Activated CD4-positive, alpha-beta T cell treated with anti-CD3 and anti-CD28 coated beads, Interleukin-2, amount 50 U/mL, for 24 hours (primary cell): ENCODE data around the gene EDIL3.

Experiments
- DNase-seq, 2 donors: peaks; one replicate each; pipeline ENCODE4 v3.0.0-alpha.2; 2020; ENCODE audit warnings: low read depth in 1 of 2, low spot score in 1 of 2

The EDIL3 gene

DNA sequence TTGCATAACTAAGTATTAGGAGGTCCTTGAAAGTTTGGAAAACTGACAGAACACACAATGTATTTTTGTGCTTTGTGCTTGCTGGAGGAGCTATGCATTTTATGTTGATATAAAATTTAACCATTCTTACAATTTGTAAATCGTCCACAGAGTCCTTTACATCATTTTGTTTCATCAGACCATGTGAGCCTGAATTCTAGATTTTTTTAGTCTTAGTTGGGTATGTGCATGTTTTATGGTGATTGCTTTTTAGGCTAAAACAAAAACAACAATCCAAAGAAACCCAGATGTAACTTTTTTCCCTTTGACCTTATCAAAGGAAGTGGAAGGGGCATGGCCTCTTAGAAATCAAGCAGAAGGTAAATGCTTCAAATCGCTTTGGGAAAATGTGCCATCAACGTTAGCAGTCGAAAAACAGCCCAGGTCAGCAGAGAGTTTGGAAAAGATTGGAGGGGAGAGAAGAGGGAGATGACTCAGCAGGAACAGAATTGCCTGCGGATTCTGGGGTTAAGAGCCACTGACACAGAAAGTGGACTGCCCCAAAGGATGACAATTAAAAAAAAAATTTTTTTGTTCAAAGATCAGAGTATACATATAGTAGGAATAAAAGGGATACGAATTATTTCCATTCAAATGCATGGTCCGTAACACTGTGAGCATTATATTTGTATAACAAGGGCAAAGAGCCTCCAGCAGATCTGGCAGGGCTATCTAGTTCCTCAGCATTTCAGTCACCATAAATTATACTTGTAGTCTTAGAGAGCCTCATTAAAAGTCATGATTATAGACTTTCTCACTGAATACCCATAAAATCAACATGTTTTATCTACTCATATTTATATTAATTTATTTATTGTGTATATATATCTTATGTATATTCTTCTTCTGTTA is 410.5 kb downstream of the EDIL3 start:
- DNase-seq: no peak

DNA sequence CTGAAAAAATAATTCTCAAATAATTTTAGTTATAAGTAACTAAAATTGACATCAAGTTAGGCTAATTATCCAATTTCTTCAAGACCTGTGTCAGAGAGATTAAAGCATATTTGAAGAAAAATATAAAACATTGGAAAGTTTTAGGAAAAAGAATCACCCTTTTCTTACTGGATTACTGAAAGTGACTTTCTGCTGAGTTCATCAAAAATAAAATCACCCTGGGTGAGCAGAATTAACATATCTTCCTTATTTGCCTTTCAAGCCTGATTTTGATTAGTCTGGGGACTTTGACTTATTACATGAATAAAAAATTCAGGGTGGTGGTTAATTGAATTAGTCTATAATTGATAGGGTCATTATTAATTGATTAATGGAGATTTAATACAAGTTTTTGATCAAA is 411.8 kb downstream of the EDIL3 start:
- no peak for DNase-seq

DNA sequence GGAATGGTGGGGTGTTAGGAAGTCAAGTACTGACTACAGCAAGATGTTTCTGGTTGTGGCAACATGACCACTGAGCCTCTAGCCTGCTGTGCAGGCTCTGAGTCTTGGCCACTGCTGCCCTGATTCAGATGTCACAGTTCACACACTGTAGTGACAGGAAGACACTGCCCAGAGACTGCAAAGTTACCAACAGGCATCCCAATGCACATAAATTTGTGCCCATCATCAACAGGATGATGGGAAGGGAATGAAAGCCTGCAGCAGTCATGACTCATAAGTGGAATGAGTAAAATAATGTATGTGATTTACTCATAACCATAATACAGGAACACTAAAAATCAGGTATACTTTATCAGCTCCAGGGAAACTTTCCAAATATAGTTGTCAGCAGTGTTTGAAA is 412.4 kb downstream of the EDIL3 start:
- no peak for DNase-seq

DNA sequence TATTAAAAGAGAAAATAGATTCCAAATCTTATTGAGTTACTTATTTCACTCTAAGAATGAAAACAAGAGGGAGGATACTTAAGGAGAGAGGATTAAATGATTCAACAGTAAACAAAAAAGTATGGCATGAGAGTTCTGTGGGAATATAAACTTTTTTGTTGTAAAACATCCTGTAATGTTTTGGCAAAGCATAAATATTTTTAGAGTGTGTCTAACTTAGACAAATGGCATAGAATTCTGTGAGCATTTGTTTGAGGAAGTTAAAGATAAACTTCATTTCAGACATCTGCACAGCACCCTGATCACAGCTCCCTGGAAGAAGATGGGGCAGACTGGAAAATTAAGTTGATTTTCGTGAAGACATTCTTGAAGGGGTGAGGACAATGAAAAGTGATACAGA is 417.3 kb downstream of the EDIL3 start:
- no peak for DNase-seq

DNA sequence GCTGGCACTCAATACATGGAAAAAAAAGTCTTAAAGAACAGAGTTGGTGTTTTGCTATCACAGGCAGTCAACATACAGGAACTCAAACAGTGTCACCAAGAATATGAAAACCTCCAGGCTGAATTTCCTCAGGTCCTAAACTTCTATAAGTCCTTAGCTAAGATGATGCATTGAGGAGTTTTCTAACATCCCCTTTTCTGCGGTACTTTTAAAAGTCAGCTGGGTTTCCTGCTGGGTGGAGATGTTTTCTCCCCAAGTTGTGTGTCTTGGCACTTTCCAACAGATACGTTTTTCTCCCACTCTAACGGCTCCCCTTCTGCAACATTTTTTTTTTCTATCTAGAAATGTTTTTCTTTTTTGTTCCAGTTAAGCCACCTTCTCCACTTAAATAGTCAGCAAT is 419.2 kb downstream of the EDIL3 start:
- no peak for DNase-seq

DNA sequence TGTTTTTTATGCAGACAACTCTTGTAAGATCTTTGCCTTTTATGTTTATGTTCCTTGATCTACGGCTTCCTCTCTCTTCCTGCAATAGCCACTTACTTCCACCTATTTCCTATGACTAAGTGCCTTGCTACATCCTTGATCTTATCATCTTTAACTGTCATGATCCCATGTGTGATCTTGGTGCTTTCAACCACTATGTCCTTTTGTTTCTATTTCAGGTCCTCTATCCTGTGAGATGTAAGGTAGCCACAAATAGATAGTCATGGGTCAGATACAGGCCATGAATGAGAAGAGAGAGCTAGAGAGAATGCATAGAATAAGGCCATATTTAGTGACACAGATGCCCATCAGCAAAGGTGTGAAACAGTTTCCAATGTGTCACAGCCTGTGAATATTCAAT is 420.4 kb downstream of the EDIL3 start:
- no peak for DNase-seq

DNA sequence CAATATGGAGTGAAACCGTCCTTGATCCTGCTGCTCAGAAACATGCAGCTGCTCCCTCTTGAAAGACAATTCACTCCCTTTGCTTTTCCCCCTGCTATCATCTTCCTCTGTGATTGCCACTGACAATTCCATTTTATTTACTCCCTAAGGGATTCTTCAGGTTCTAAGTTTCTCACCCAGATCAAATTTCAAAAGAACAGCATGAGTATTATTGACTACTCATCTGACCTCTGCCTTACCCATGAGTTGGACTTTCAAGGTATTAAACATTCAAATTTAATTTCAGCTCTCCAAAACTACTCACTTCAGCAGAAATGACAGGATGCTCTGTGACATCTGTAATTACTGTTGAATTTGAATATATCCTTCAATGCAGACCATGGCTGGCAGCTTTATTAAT is 427.5 kb downstream of the EDIL3 start:
- DNase-seq: no peak

DNA sequence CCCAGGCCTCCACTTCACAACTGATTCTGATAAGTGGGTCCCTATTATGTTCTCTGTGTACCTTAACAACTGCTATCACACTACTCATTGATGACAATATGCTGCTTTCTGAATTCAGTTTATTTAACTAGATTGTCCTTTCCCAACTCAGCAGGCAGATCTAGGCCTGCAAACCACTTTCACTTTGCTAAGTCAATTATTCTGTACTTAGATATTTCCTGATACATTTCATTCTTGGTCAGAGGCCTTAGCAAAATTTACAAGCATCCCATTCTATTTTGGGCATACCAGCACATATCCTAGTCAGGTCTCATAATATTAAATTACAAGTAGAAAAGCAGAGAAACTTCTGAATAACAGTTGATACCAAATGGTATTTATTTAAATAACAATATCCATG is 428.3 kb downstream of the EDIL3 start:
- no peak for DNase-seq

DNA sequence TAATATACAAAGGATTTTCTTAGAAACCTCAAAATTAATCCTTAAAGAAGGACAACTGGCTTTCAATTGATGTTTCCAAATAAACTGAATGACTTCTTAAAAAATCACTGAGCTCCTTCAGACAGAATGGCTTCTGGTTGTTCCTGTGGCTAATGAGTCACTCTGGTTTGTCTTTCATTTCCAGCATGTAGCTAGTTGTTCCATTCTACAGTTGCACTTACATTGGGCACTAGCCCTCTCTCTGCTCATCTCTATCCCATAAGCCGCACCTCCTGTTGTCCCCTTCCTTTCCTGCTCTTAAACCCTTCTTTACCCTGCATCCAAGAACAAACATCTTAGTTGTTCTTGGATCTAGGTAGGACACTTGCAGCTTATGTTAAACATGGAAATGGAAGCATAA is 428.8 kb downstream of the EDIL3 start:
- no peak for DNase-seq

DNA sequence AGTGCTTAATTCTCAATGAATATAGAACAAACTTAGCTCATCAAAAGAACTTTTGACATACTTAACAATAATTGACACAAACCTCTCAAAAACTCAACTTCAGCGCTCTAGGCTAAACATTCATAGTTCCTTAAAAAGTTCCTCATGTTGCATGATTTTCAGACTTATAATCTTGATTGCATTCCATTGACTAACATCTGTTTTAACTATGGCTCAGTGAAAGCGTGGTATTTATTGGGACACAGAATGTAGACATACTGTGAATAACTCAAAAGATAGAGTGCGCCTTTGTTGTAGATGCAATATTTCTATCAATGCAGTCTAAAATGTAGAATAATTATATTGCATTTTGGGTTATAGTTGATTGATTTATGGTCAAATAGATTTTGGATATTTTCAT is 436.9 kb downstream of the EDIL3 start:
- DNase-seq: no peak

DNA sequence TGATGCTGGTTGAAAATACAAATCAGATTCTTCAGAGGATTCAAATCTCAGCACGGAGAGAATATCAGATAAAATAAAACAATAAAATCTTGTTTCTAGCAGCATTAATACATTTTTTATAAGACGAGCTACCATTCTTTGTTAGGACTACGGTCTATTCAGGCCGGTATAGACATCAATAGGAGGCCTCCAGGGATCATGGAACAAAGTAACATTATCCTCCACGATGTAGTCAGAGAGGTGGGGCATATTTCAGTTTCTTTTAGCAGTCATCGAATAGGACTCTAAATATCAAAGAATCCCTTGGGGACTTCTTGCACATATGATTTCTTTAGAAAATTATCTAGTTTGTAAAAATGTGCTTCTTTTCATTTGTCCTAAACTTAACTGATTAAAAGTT is 438.2 kb downstream of the EDIL3 start:
- DNase-seq: no peak

DNA sequence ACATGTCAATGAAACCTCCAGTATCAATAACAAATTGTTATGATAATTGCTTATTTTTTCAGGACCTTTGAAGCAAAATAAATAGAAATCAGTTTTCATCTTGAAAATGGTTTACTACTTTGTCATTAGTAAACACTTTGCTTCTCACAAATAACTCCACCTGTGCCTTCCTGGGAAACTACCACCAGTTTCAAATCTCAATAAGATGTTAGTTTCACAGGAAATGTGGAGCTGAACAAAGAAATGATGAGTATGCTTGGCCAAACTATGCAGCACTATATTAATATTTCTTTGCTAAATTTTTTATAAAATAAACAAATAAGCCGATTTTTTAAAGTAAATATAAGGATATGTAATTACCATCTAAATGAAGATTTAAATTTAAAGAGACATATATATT is 442.5 kb downstream of the EDIL3 start:
- no peak for DNase-seq

DNA sequence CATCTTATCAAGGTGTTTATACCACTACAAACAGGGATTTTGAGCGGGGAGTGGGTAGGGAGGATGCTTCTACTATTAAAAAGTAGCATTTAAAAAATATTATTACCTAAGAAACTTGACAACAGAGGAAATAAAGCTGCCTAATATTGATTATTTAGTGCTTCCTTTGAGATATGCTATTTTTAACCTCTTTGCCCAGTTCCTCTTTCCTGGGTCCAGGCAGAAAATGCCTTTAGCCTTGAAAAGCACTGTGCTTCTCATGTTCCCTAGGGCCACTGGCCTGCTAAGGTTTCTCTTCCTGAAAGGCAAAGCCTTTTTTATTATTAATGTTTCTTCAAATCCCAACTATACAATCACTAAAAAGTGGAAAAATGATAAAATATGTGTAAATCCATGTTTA is 446.8 kb downstream of the EDIL3 start:
- no peak for DNase-seq

DNA sequence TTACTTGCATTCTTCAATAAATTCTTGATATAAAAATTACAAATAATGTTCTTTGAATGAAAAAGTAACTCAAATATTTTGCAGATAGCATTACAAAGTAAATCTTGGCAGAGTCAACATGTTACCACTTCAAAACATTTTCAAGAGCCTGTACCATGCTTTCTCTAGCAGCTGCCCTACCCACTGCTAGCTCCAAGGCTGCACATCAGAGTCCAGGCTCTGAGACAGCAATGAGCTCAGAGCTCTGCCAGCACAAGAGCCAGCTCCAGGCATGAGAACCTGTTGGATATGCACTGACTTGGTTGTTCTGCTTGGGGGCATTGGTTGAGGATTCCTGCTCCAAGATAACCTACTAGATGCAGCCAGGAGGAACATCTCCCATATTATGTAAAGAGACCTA is 452.7 kb downstream of the EDIL3 start:
- no peak for DNase-seq

DNA sequence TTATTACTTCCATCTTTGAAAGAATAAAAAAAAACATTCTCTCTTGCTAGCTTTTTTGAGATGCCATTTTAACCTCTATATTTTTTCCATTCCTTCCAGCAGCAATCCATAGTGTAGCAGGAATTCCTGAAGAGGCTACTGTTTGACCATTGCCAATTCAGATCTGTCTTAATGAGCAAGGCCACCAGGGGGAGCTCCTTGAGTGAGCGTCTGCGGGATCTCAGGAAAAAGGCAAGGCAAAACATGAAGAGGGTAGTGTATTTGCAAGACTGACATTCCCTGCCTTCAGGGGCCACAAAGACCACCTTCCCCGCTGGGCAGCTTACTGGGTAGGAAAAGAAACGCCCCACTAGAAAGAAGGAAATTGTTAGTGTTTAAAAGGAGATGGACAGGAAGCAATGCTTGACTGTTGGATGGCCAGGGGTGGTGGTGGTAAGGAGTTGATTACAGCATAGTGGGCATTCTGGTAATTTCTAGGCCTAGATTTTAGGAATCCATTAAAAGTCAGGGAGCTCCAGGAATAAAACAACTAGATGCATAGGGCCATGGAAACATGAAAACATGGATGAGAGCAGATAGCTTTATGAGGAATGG is 457.4 kb downstream of the EDIL3 start:
- peak; percentile 6 to 11 for DNase-seq

DNA sequence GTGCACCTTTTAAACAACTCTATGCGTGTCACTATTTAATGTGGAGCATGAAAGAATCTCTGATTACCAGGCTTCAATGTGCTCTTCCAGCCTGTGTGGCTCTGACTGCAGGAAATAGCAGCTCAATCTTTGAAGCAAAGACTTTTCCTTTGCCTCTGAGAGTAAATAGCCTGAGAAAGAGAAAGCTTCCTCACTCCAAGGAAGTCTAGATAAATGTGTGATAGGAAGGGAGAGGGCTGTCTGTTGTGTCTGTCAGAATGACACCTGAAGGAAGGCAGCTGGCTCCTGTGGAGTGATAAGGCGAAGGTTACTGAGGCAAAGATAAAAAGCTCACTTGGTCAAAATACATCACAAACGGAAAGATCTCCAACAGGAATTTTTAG is 458.7 kb downstream of the EDIL3 start:
- DNase-seq: no peak

DNA sequence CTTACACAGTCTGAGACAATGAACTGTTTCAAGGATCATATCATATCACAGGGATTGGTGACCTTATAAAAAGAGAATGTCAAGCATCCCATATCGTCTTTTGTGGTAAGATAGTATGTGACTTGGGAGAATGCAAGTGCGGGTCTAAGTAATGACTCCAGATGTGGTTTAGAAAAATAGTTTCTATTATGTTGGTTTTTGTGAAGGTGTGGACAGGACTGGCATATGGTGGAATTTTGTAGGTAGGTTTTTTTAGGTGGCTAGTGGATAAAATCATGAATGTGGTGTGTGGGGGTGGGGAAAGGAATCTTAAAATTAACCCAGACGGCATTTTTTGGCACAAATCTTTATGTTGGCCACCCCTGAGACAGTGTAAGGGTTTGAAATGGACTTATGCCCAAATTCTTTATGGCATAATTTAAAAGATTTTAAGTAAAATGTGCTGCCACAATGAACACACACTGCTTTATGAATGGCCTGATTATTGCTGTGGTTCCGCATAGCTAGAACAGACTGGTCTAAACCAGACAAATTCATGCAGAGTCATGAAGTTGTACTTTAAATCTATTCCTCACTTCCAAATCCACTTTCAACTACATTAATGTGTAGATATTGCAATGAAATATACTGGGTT is 459.2 kb downstream of the EDIL3 start:
- DNase-seq: no peak

DNA sequence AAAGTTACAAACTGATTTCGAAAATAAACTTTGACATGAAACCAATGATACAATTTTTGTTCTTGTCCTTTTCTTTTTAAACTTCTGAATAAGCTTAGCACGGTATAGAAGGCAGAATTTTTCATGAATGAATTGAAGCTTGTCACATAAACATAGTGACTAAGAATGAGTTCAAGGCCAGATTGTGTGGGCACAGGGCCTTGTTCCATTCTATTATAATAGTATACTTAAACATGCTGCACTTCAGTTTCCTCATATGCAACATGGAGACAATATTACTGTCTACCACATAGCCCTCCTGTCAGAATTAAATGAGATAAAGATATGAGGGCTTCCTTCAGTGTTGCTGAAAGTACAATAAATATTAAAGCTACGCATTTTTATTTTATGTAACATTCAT is 459.8 kb downstream of the EDIL3 start:
- DNase-seq: no peak

DNA sequence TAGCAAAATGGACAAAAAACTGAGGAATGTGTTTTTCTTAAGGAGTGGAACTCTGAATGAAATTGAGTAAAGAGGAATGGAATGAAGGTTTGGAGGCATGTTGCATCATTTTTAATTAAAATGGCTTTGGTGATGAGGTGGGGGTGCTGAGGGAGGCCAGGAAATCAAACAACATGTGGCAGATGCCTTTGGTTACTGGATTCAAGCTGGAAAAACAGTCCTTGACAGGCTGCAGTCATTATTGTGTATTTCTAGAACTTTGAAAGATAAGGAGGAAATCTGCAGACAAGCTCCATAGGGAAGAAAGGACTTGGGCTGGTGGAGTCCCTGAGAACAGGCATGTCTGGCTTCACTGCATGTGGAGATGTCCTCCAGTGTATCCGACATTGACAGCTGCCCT is 460.5 kb downstream of the EDIL3 start:
- no peak for DNase-seq

DNA sequence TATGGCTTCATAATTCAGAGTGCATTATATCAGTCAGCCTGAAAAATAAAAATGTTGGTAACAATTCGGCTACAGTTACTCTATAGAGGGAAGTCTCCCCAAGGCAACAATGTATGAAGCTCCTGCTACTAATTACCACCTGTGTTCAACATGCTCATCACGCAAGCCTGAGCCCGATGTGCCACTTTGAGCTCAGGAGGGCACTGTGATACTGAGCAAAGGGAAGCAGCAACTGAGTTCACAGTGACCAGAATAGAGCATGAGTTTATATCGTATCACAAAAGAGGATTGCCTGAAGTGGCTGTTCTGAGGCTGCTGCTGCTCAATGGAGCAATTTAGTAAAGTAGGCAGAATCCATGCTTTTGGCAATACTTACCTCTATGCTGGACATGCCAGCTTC is 462.0 kb downstream of the EDIL3 start:
- no peak for DNase-seq

DNA sequence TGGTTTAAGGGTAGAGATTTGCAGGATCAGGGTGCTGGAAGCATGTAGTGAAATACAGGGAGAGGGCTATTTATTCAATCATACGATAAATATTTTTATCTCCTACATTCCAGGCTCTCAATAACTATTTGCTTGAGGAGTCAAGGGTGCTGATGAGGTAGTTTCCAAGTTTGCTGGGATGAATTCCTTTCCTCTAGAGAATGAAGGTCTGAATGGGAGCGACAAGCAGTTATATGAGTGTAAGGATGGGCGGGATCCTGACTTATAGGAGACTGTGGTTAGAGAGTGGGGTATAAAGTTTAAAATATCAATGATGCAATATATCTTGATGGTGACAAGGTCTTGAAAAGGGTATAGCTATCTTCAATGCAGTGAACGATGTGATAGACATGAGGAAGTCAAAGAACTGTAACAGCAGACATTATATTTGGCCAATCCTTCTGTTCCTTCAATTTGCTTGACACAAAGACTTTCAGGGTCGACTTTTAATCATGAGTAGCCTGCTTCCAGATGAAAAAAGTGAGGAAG is 462.9 kb downstream of the EDIL3 start:
- DNase-seq: no peak
